ENCODE measurements around the gene CACUL1. TPM values are rescaled to one million over a fixed set of nuclear protein-coding genes. Genes with fewer than 3 reads are reported as not detected.

The CACUL1 gene
- total RNA-seq, 1 experiment from 2014 or later, result 67.5 TPM

DNA sequence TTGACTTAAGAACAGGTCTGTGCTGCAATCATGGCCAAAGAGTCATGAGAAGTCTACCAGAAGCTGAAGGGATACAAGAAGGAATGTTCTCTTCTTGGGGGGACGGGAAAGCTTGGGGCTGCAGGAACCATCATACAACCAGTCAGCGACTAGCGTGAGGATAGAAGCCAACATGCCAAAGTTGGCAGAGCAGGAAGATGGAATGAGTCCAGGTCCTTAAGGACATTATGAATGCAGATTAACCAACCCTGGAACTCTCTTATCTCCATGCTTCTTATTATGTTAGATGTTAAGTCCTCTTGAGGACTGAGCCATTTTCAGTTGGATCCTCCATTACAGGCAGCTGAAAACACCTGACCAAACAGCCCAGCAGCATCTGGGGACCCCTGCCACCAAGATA lies 17.2 kb upstream of the CACUL1 start:
- intact Hi-C loops (cut with micrococcal nuclease), result no loop called here
- ATAC-seq (no peak), DNase-seq (ENCODE audit: low read depth, low spot score) (no peak)
- H3K27me3 ChIP-seq (ENCODE audit: insufficient read depth, low read length), result no peaks in the 10 kb centered on the region
- TF ChIP-seq ELF1 (IDR thresholded peaks at IDR 0.05; ENCODE audit: borderline replicate concordance, low read depth) (no peak), JUND (IDR thresholded peaks at IDR 0.05) (no peak), SIN3A (IDR thresholded peaks at IDR 0.05; ENCODE audit: low read depth) (no peak), ATF3 (IDR thresholded peaks at IDR 0.05) (no peak), EZH2 (IDR thresholded peaks at IDR 0.05) (no peak), POLR2AphosphoS5 (IDR thresholded peaks at IDR 0.05; ENCODE audit: low read depth, low read length) (no peak), EGR1 (IDR thresholded peaks at IDR 0.05; ENCODE audit: low read depth) (no peak), SP1 (IDR thresholded peaks at IDR 0.05; ENCODE audit: low read depth) (no peak), YY1 (IDR thresholded peaks at IDR 0.05; ENCODE audit: extremely low read depth, insufficient replicate concordance, low read depth, low read length) (no peak), RAD21 (IDR thresholded peaks at IDR 0.05; ENCODE audit: low read depth) (no peak)
- TF ChIP-seq, protein P1, sequence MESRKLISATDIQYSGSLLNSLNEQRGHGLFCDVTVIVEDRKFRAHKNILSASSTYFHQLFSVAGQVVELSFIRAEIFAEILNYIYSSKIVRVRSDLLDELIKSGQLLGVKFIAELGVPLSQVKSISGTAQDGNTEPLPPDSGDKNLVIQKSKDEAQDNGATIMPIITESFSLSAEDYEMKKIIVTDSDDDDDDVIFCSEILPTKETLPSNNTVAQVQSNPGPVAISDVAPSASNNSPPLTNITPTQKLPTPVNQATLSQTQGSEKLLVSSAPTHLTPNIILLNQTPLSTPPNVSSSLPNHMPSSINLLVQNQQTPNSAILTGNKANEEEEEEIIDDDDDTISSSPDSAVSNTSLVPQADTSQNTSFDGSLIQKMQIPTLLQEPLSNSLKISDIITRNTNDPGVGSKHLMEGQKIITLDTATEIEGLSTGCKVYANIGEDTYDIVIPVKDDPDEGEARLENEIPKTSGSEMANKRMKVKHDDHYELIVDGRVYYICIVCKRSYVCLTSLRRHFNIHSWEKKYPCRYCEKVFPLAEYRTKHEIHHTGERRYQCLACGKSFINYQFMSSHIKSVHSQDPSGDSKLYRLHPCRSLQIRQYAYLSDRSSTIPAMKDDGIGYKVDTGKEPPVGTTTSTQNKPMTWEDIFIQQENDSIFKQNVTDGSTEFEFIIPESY (IDR thresholded peaks at IDR 0.05; ENCODE audit: extremely low read depth, insufficient replicate concordance, low read length), result no peak
- TF ChIP-seq, protein P2, sequence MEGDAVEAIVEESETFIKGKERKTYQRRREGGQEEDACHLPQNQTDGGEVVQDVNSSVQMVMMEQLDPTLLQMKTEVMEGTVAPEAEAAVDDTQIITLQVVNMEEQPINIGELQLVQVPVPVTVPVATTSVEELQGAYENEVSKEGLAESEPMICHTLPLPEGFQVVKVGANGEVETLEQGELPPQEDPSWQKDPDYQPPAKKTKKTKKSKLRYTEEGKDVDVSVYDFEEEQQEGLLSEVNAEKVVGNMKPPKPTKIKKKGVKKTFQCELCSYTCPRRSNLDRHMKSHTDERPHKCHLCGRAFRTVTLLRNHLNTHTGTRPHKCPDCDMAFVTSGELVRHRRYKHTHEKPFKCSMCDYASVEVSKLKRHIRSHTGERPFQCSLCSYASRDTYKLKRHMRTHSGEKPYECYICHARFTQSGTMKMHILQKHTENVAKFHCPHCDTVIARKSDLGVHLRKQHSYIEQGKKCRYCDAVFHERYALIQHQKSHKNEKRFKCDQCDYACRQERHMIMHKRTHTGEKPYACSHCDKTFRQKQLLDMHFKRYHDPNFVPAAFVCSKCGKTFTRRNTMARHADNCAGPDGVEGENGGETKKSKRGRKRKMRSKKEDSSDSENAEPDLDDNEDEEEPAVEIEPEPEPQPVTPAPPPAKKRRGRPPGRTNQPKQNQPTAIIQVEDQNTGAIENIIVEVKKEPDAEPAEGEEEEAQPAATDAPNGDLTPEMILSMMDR (IDR thresholded peaks at IDR 0.05 in 2 of 3, conservative IDR thresholded peaks at IDR 0.05 in 1 of 3; ENCODE audit: borderline replicate concordance in 1 of 3, insufficient read depth in 1 of 3, low read depth in 2 of 3, low read length in 2 of 3), result no peak
- TF ChIP-seq, protein P3, sequence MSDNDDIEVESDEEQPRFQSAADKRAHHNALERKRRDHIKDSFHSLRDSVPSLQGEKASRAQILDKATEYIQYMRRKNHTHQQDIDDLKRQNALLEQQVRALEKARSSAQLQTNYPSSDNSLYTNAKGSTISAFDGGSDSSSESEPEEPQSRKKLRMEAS (IDR thresholded peaks at IDR 0.05), result no peak
- RAD21 ChIA-PET (ENCODE audit: low non-redundant PET in 1 of 2, low total read pairs in 2 of 2, uncharacterized antibody in 2 of 2, unreplicated experiment in 2 of 2), result no interaction called here
- H3K27ac ChIP-seq (ENCODE audit: low read depth, low read length), result no peak overlapping the region
- no peak overlapping the region for H3K4me2 ChIP-seq (ENCODE audit: low read length)
- H3K9me3 ChIP-seq (ENCODE audit: control insufficient read depth in 1 of 2, insufficient read depth in 1 of 2, low read depth in 1 of 2, low read length in 2 of 2), result peaks cover 3 to 8% of the 10 kb centered on the region in 2 experiments; a peak in 2 of 4 replicates
- CTCF ChIA-PET, result interaction anchor here (0.6 kb wide), 1 partner anchor 424 kb away, joined by 3 read pairs; no protein-coding TSS in a partner anchor
- POLR2A ChIA-PET, result no interaction called here
- no peak overlapping the region for H3K4me3 ChIP-seq (replicated peaks in 1 of 2; ENCODE audit: low read depth in 1 of 2, low read length in 2 of 2)
- no peak overlapping the region for H3K9ac ChIP-seq (ENCODE audit: low read length)
- no peaks in the 10 kb centered on the region for H3K36me3 ChIP-seq (ENCODE audit: control insufficient read depth in 1 of 2, insufficient read depth in 2 of 2, low read length in 2 of 2)
- no peaks in the 10 kb centered on the region for H3K79me2 ChIP-seq (ENCODE audit: insufficient read depth, low read length)
- no peak overlapping the region for H2AFZ ChIP-seq (ENCODE audit: low read depth, low read length, poor library complexity, severe bottlenecking)
- H3K4me1 ChIP-seq (ENCODE audit: control insufficient read depth in 1 of 2, insufficient read depth in 2 of 2, low read length in 2 of 2), result no peaks in the 10 kb centered on the region
- H3K9me2 ChIP-seq (ENCODE audit: insufficient read depth), result no peaks in the 10 kb centered on the region
- H4K20me1 ChIP-seq (ENCODE audit: insufficient read depth), result no peaks in the 10 kb centered on the region
- BruUV-seq (replicated peaks), result no TSS peak

Data from HCT116 (cell line).